ENCODE data around the gene IFNL1.

IFNL1 gene

GRCh38 chr19:39341129-39341718, 45.0 kb downstream of the IFNL1 start:
- CTCF ChIA-PET: no interaction called here
- peak in 1 of 3 donors; percentile 38 for DNase-seq
- H3K4me1 ChIP-seq (ENCODE audit: control extremely low read depth in 1 of 4, control insufficient read depth in 4 of 4, insufficient read depth in 4 of 4, low read length in 3 of 4): peaks cover 14 to 60% (median 48%) of the 10 kb centered on the region in 4 experiments

DNA sequence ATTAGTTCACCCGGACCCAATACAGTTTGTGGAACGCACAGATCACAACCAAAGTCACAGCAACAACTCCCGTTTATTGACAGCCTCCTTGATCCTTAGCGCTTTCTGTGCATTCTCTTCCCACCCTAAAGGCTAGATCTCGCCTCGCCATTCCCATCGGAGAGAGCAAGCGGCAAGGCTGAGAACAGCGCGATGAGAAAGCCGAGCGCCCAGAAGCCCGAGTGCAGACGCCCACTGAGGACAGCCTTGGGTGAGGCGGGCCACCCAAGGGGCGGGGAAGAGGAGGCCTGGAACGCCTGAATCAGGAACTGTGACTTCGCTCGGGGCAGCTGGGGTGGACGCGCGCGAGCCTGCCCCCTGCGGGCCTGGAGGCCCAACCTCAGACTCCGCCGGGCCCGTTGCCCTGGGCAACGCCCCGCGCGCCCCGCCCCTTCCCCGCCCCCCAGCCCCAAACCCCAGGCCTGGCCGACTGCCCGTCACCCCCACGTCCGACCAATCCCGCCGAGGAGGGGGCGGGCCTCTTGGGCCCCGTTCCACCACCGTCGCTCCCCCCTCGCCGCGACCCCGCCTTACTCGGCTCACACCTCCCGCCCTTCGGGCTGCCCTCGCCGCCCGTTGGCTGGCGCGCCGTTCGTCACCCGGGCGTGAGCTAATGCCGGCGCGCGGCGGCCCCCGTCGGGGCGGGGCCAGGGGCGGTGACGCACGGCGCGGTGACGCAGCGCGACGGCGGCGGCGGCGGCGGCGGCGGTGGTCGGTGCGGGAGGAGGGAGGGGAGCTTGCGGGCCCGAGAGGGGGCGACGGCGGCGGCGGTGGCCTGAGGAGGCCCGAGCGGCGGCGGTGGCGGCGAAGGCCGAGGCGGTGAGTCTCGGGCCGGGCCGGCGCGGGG, 45.8 kb downstream of the IFNL1 start, which contains the start of gene SAMD4B:
SAMD4B (plus strand) TSS at position 703 of the 886 bp plus-strand sequence. CDS start 14,473 bp downstream, outside the sequence.
- Histone ChIP-seq H3K9me3 (ENCODE audit: control extremely low read depth in 1 of 5, control insufficient read depth in 4 of 5, insufficient read depth in 2 of 5, low read depth in 1 of 5, low read length in 4 of 5) (no peaks in the 10 kb centered on the region), H3K27me3 (replicated peaks in 2 of 5; ENCODE audit: control insufficient read depth in 4 of 5, insufficient read depth in 5 of 5, low read length in 4 of 5) (no peaks in the 10 kb centered on the region), H3K27ac (ENCODE audit: insufficient read depth in 1 of 2, low read depth in 1 of 2, low read length in 2 of 2, poor library complexity in 1 of 2, severe bottlenecking in 2 of 2) (peak within 1 kb of the TSS; percentile 80 to 93), H3K4me3 (ENCODE audit: control insufficient read depth in 1 of 7, extremely low read depth in 1 of 7, insufficient read depth in 4 of 7, low read depth in 2 of 7, low read length in 6 of 7) (peak within 1 kb of the TSS; percentile 83 to 100 (median 97)), H3K36me3 (ENCODE audit: control insufficient read depth in 4 of 4, insufficient read depth in 4 of 4, low read length in 3 of 4) (peaks cover 0 to 13% (median under 1%) of the 10 kb centered on the region in 4 experiments), H3K4me1 (ENCODE audit: control extremely low read depth in 1 of 4, control insufficient read depth in 4 of 4, insufficient read depth in 4 of 4, low read length in 3 of 4) (peaks cover 12 to 55% (median 42%) of the 10 kb centered on the region in 4 experiments)
- ChIA-PET CTCF (interaction anchor here (0.6 to 1.4 kb wide), 5 partner anchors 9 to 70 kb away, joined by 3 to 5 read pairs (median 4); no protein-coding TSS in a partner anchor), POLR2A (interaction anchor here (0.6 to 1.7 kb wide), 7 partner anchors 10 to 238 kb away, joined by 3 to 6 read pairs (median 3); partner anchors contain the start of genes PAF1 and PLEKHG2)
- 2% methylated on average over 40 of the region's 105 CpGs for WGBS (ENCODE audit: insufficient coverage)
- peak; percentile 99 for DNase-seq

More at GRCh38 chr19:39341129-39341718, 45.0 kb downstream of the IFNL1 start:
- Histone ChIP-seq H3K36me3 (ENCODE audit: control insufficient read depth in 4 of 4, insufficient read depth in 4 of 4, low read length in 3 of 4) (peaks cover 0 to 11% (median under 1%) of the 10 kb centered on the region in 4 experiments), H3K9me3 (ENCODE audit: control extremely low read depth in 1 of 5, control insufficient read depth in 4 of 5, insufficient read depth in 2 of 5, low read depth in 1 of 5, low read length in 4 of 5) (no peaks in the 10 kb centered on the region), H3K27ac (ENCODE audit: insufficient read depth in 1 of 2, low read depth in 1 of 2, low read length in 2 of 2, poor library complexity in 1 of 2, severe bottlenecking in 2 of 2) (peak overlapping the region; percentile 75 to 88), H3K4me3 (ENCODE audit: control insufficient read depth in 1 of 7, extremely low read depth in 1 of 7, insufficient read depth in 4 of 7, low read depth in 2 of 7, low read length in 6 of 7) (peak overlapping the region; percentile 83 to 100 (median 97)), H3K27me3 (replicated peaks in 2 of 5; ENCODE audit: control insufficient read depth in 4 of 5, insufficient read depth in 5 of 5, low read length in 4 of 5) (no peaks in the 10 kb centered on the region)
- POLR2A ChIA-PET: interaction anchor here (1.0 to 1.7 kb wide), 2 partner anchors 57 to 71 kb away, joined by 5 to 6 read pairs; partner anchors contain the start of gene PLEKHG2
- WGBS (ENCODE audit: insufficient coverage): 1% methylated on average over 12 of the region's 17 CpGs

DNA sequence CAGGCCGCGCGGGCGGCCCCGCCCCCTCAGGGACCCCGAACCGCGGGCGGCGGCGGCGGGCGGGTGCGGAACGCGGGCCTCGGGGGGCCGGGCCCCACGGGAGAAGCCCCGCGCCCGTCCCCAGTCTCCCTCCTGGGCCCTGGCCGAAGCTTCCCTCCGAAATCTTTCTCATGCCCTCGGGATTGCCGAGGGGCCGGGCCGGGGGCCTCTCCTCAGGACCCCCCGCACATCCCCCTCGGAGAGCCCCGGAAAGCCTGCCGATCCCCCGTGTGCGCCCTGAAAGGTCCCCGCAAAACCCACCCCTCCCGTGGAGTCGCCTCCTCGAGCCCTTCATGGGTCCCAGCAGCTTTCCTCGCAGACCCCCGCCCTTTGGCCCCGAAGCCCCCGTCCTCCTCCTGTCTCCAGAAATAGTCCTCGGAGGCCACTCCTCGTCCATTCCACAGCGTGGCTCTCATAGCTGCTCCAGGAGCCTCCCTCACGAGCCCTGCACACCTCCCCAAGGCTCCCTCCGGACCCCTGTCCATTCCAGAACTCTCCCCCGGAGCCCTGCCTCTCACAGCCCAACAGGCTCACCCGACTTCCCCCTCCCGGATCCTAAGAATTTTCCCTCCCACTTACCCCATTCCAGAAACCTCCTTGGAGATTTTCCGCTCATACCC, 46.6 kb downstream of the IFNL1 start:
- Histone ChIP-seq H3K4me1 (ENCODE audit: control extremely low read depth in 1 of 4, control insufficient read depth in 4 of 4, insufficient read depth in 4 of 4, low read length in 3 of 4) (peaks cover 8 to 54% (median 36%) of the 10 kb centered on the region in 4 experiments), H3K4me3 (ENCODE audit: control insufficient read depth in 1 of 7, extremely low read depth in 1 of 7, insufficient read depth in 4 of 7, low read depth in 2 of 7, low read length in 6 of 7) (peak overlapping the region; percentile 41 to 90 (median 76)), H3K27ac (ENCODE audit: insufficient read depth in 1 of 2, low read depth in 1 of 2, low read length in 2 of 2, poor library complexity in 1 of 2, severe bottlenecking in 2 of 2) (peak overlapping the region; percentile 80 to 93), H3K27me3 (replicated peaks in 2 of 5; ENCODE audit: control insufficient read depth in 4 of 5, insufficient read depth in 5 of 5, low read length in 4 of 5) (no peaks in the 10 kb centered on the region), H3K36me3 (ENCODE audit: control insufficient read depth in 4 of 4, insufficient read depth in 4 of 4, low read length in 3 of 4) (peaks cover 0 to 13% (median 1%) of the 10 kb centered on the region in 4 experiments), H3K9me3 (ENCODE audit: control extremely low read depth in 1 of 5, control insufficient read depth in 4 of 5, insufficient read depth in 2 of 5, low read depth in 1 of 5, low read length in 4 of 5) (no peaks in the 10 kb centered on the region)
- CTCF ChIA-PET: interaction anchor here (0.6 to 1.4 kb wide), 5 partner anchors 8 to 69 kb away, joined by 3 to 5 read pairs (median 4); no protein-coding TSS in a partner anchor
- POLR2A ChIA-PET: interaction anchor here (0.9 to 1.7 kb wide), 5 partner anchors 11 to 69 kb away, joined by 3 to 5 read pairs (median 4); partner anchors contain the start of genes PAF1 and PLEKHG2
- WGBS (ENCODE audit: insufficient coverage): under 1% methylated on average over 43 of the region's 51 CpGs
- DNase-seq: no peak

GRCh38 chr19:39345956-39346355, 49.7 kb downstream of the IFNL1 start:
- POLR2A ChIA-PET: interaction anchor here (1.1 kb wide), 1 partner anchor 17 kb away, joined by 3 read pairs; no protein-coding TSS in a partner anchor
- Histone ChIP-seq H3K4me1 (ENCODE audit: control extremely low read depth in 1 of 4, control insufficient read depth in 4 of 4, insufficient read depth in 4 of 4, low read length in 3 of 4) (peaks cover under 1 to 33% (median 18%) of the 10 kb centered on the region in 4 experiments), H3K36me3 (ENCODE audit: control insufficient read depth in 4 of 4, insufficient read depth in 4 of 4, low read length in 3 of 4) (peaks cover 7 to 37% (median 16%) of the 10 kb centered on the region in 4 experiments), H3K9me3 (ENCODE audit: control extremely low read depth in 1 of 5, control insufficient read depth in 4 of 5, insufficient read depth in 2 of 5, low read depth in 1 of 5, low read length in 4 of 5) (no peaks in the 10 kb centered on the region), H3K27ac (ENCODE audit: insufficient read depth in 1 of 2, low read depth in 1 of 2, low read length in 2 of 2, poor library complexity in 1 of 2, severe bottlenecking in 2 of 2) (no peak overlapping the region), H3K4me3 (ENCODE audit: control insufficient read depth in 1 of 7, extremely low read depth in 1 of 7, insufficient read depth in 4 of 7, low read depth in 2 of 7, low read length in 6 of 7) (no peak overlapping the region), H3K27me3 (replicated peaks in 2 of 5; ENCODE audit: control insufficient read depth in 4 of 5, insufficient read depth in 5 of 5, low read length in 4 of 5) (no peaks in the 10 kb centered on the region)
- CTCF ChIA-PET: interaction anchor here (0.7 to 1.3 kb wide), 5 partner anchors 8 to 405 kb away, joined by 3 to 7 read pairs (median 3); no protein-coding TSS in a partner anchor
- DNase-seq: peak in 2 of 3 donors; percentile 28
- WGBS (ENCODE audit: insufficient coverage): no CpG with 5 or more reads among the region's 1 CpG

- CTCF ChIA-PET: no interaction called here
- Histone ChIP-seq H3K4me1 (ENCODE audit: control extremely low read depth in 1 of 4, control insufficient read depth in 4 of 4, insufficient read depth in 4 of 4, low read length in 3 of 4) (peaks cover 0 to 32% (median 15%) of the 10 kb centered on the region in 4 experiments), H3K27ac (ENCODE audit: insufficient read depth in 1 of 2, low read depth in 1 of 2, low read length in 2 of 2, poor library complexity in 1 of 2, severe bottlenecking in 2 of 2) (peak overlapping the region in 1 of 2 experiments; percentile 27), H3K36me3 (ENCODE audit: control insufficient read depth in 4 of 4, insufficient read depth in 4 of 4, low read length in 3 of 4) (peaks cover 13 to 50% (median 27%) of the 10 kb centered on the region in 4 experiments), H3K9me3 (ENCODE audit: control extremely low read depth in 1 of 5, control insufficient read depth in 4 of 5, insufficient read depth in 2 of 5, low read depth in 1 of 5, low read length in 4 of 5) (no peaks in the 10 kb centered on the region), H3K4me3 (ENCODE audit: control insufficient read depth in 1 of 7, extremely low read depth in 1 of 7, insufficient read depth in 4 of 7, low read depth in 2 of 7, low read length in 6 of 7) (no peak overlapping the region), H3K27me3 (replicated peaks in 2 of 5; ENCODE audit: control insufficient read depth in 4 of 5, insufficient read depth in 5 of 5, low read length in 4 of 5) (no peaks in the 10 kb centered on the region)
- WGBS (ENCODE audit: insufficient coverage): 94% methylated on average over 2 of the region's 4 CpGs
- DNase-seq: no peak
- POLR2A ChIA-PET: no interaction called here
Measured at GRCh38 chr19:39347332-39348164, 51.3 kb downstream of the IFNL1 start.

Measured in common myeloid progenitor, CD34-positive (primary cell).